AG04449 (cell line): ENCODE data around the gene WRAP73.

Source experiments
- CTCF ChIA-PET: fragments of 350-600 bp; formaldehyde crosslinking; extraction: SDS; loops from one replicate; lab custom pipeline; 2021; ENCODE audit warnings: antibody characterized with exemption; lab: Yijun Ruan, JAX
- POLR2A ChIA-PET: fragments of 400-600, 350-600 bp; formaldehyde crosslinking; extraction: SDS; loops from one replicate; lab custom pipeline; 2020; ENCODE audit warnings: antibody characterized with exemption, inconsistent platforms; lab: Yijun Ruan, JAX
- DNase-seq: peaks from one replicate; pipeline ENCODE4 v3.0.0-alpha.2; 2010; ENCODE audit warnings: low read depth, low spot score
- H3K4me3 ChIP-seq: 2 replicates; pipeline ENCODE4 v1.5.1; 2011; ENCODE audit warnings: low read depth, mild to moderate bottlenecking, control low read depth, low read length
- CTCF ChIP-seq: IDR thresholded peaks from one replicate; pipeline ENCODE4 v1.5.1; 2011; ENCODE audit warnings: mild to moderate bottlenecking, moderate library complexity, low read length, control low read depth, inconsistent platforms; ENCODE audit not compliant: insufficient read depth; ENCODE audit errors: missing control alignments

WRAP73 gene

GRCh38 chr1:3670823-3671265, 20.9 kb upstream of the WRAP73 start:
- no peak for TF ChIP-seq CTCF
- ChIA-PET POLR2A (no interaction called here), CTCF (no interaction called here)
- no peak overlapping the region for H3K4me3 ChIP-seq
- DNase-seq: no peak

GRCh38 chr1:3669971-3670431, 20.1 kb upstream of the WRAP73 start:
- POLR2A ChIA-PET: no interaction called here
- no peak for DNase-seq
- no peak for TF ChIP-seq CTCF
- CTCF ChIA-PET: no interaction called here
- no peak overlapping the region for H3K4me3 ChIP-seq

GRCh38 chr1:3669421-3669821, 19.5 kb upstream of the WRAP73 start:
- no peak for DNase-seq
- CTCF ChIA-PET: no interaction called here
- POLR2A ChIA-PET: no interaction called here
- H3K4me3 ChIP-seq: no peak overlapping the region
- TF ChIP-seq CTCF: no peak

GRCh38 chr1:3668585-3669300, 18.8 kb upstream of the WRAP73 start:
- DNase-seq: no peak
- POLR2A ChIA-PET: no interaction called here
- TF ChIP-seq CTCF: no peak
- no peak overlapping the region for H3K4me3 ChIP-seq
- CTCF ChIA-PET: no interaction called here

- no peak for TF ChIP-seq CTCF
- CTCF ChIA-PET: no interaction called here
- H3K4me3 ChIP-seq: no peak overlapping the region
- DNase-seq: no peak
- POLR2A ChIA-PET: no interaction called here
Measured at GRCh38 chr1:3668148-3668547, 18.2 kb upstream of the WRAP73 start.

- TF ChIP-seq CTCF: no peak
- DNase-seq: no peak
- CTCF ChIA-PET: interaction anchor here (1.4 kb wide), 1 partner anchor 12 kb away, joined by 4 read pairs; no protein-coding TSS in a partner anchor
- POLR2A ChIA-PET: no interaction called here
- H3K4me3 ChIP-seq: no peak overlapping the region
Measured at GRCh38 chr1:3664700-3665375, 14.9 kb upstream of the WRAP73 start.
